Lung (tissue), 16 donors: ENCODE measurements around the gene PLA2G2D. TPM values are rescaled to one million over a fixed set of nuclear protein-coding genes. Genes with fewer than 3 reads are reported as not detected.

ENCODE experiments used
- ATAC-seq: fragments of 200-7000 bp; cut with Tn5 transposase; one replicate; pipeline ENCODE4 v1.9.1; 2020; ENCODE audit warnings: moderate number of reproducible peaks; ENCODE audit not compliant: insufficient read depth, low FRiP score
- DNase-seq, 3 donors: peaks; one replicate each; pipeline ENCODE4 v3.0.0-alpha.2; 2013 to 2017
- H3K27ac ChIP-seq, 2 donors: one replicate each; pipeline ENCODE4 v1.5.1; 2013; ENCODE audit warnings: mild to moderate bottlenecking in 2 of 2, moderate library complexity in 2 of 2, control low read depth in 1 of 2, inconsistent platforms in 1 of 2, low read depth in 1 of 2, low read length in 1 of 2
- H3K27me3 ChIP-seq, 3 donors: one replicate each; pipeline ENCODE4 v1.5.1; 2013; ENCODE audit warnings: low read length in 2 of 3; ENCODE audit not compliant: control insufficient read depth in 3 of 3, insufficient read depth in 3 of 3
- H3K36me3 ChIP-seq, 4 donors: one replicate each; pipeline ENCODE4 v1.5.1; 2013; ENCODE audit warnings: low read length in 4 of 4, mild to moderate bottlenecking in 1 of 4, moderate library complexity in 1 of 4; ENCODE audit not compliant: control insufficient read depth in 4 of 4, insufficient read depth in 4 of 4
- H3K4me1 ChIP-seq, 5 donors: one replicate each; pipeline ENCODE4 v1.5.1; 2013; ENCODE audit warnings: low read length in 5 of 5, mild to moderate bottlenecking in 2 of 5, moderate library complexity in 1 of 5; ENCODE audit not compliant: control insufficient read depth in 5 of 5, insufficient read depth in 5 of 5
- H3K4me3 ChIP-seq: one replicate; pipeline ENCODE4 v1.5.1; 2013; ENCODE audit warnings: mild to moderate bottlenecking, control low read depth, moderate library complexity
- H3K9ac ChIP-seq, 2 donors: one replicate each; pipeline ENCODE4 v1.5.1; 2013; ENCODE audit warnings: low read length in 2 of 2, control low read depth in 1 of 2; ENCODE audit not compliant: insufficient read depth in 1 of 2
- H3K9me3 ChIP-seq, 4 donors: one replicate each; pipeline ENCODE4 v1.5.1; 2013; ENCODE audit warnings: low read length in 3 of 4, mild to moderate bottlenecking in 1 of 4, moderate library complexity in 1 of 4; ENCODE audit not compliant: control insufficient read depth in 4 of 4, insufficient read depth in 3 of 4
- WGBS, 2 donors: extraction: QIAGEN DNeasy Blood & Tissue Kit; methylation state at CpG; one replicate each; pipeline ENCODE4 v1.1.7; 2013; 5-methylcytosine and 5-hydroxymethylcytosine counted together
- long read RNA-seq, 5 donors: transcript quantifications; one replicate each; lab custom pipeline, GENCODE V29; 2026
- polyA plus RNA-seq, 2 donors: library from polyadenylated mRNA; stranded (reverse); fragments of 200-250 nt; gene quantifications; one replicate each; pipeline ENCODE4 v1.2.1, GENCODE V29; 2013
- total RNA-seq, 2 donors: library from RNA; depleted of rRNA in 1 of 2; stranded (reverse); fragments of >200 nt in 1 of 2; gene quantifications; one replicate each; pipeline ENCODE4 v1.2.1, GENCODE V29; 2014 to 2021
- TF ChIP-seq, protein P1 (sequence below): IDR thresholded peaks from 2 replicates; pipeline ENCODE4 v1.5.1; 2012; ENCODE audit warnings: mild to moderate bottlenecking; ENCODE audit errors: control extremely low read depth, extremely low read depth
- donor health status: control.
- donor health status: control.
- donor health status: Bipolar disorder and iron deficiency.
- donor health status: healthy.
- donor health status: DM: yes; HTN: yes; CAD: no.

The PLA2G2D gene, protein sequence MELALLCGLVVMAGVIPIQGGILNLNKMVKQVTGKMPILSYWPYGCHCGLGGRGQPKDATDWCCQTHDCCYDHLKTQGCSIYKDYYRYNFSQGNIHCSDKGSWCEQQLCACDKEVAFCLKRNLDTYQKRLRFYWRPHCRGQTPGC
- total RNA-seq: under 1 TPM in 1 of 2 donors, not detected in 1; 0.57 TPM
- under 1 TPM; 0.06 TPM for polyA plus RNA-seq
- long read RNA-seq, donor 1: 0 reads
- long read RNA-seq, donor 2: 0 reads
- long read RNA-seq, donor 3: 0 reads
- long read RNA-seq, donor 4: 0 reads
- long read RNA-seq, donor 5: 0 reads

GRCh38 chr1:20119347-20119746 lies at the start of gene PLA2G2D:
TSS of gene PLA2G2D (minus strand) at chr1:20119536. CDS start at chr1:20119498, 38 bp downstream.
- no peak for ATAC-seq
- Histone ChIP-seq H3K4me3 (no peak within 1 kb of the TSS), H3K27ac (no peak within 1 kb of the TSS), H3K9me3 (no peaks in the 10 kb centered on the region), H3K36me3 (no peaks in the 10 kb centered on the region), H3K4me1 (peaks cover 0 to under 1% (median 0%) of the 10 kb centered on the region in 5 donors), H3K27me3 (peaks cover 0 to 15% (median 3%) of the 10 kb centered on the region in 3 donors), H3K9ac (no peak within 1 kb of the TSS)
- no peak for DNase-seq
- TF ChIP-seq, protein P1, sequence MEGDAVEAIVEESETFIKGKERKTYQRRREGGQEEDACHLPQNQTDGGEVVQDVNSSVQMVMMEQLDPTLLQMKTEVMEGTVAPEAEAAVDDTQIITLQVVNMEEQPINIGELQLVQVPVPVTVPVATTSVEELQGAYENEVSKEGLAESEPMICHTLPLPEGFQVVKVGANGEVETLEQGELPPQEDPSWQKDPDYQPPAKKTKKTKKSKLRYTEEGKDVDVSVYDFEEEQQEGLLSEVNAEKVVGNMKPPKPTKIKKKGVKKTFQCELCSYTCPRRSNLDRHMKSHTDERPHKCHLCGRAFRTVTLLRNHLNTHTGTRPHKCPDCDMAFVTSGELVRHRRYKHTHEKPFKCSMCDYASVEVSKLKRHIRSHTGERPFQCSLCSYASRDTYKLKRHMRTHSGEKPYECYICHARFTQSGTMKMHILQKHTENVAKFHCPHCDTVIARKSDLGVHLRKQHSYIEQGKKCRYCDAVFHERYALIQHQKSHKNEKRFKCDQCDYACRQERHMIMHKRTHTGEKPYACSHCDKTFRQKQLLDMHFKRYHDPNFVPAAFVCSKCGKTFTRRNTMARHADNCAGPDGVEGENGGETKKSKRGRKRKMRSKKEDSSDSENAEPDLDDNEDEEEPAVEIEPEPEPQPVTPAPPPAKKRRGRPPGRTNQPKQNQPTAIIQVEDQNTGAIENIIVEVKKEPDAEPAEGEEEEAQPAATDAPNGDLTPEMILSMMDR: no peak
- 83 to 95% methylated on average over 2 of the region's 2 CpGs for WGBS, 2 donors

- Histone ChIP-seq H3K9ac (no peak overlapping the region), H3K27ac (no peak overlapping the region), H3K9me3 (peaks cover 0 to 9% (median 0%) of the 10 kb centered on the region in 4 donors), H3K4me3 (no peak overlapping the region), H3K36me3 (no peaks in the 10 kb centered on the region), H3K27me3 (peaks cover 0 to 10% (median 0%) of the 10 kb centered on the region in 3 donors), H3K4me1 (peaks cover 0 to 9% (median 0%) of the 10 kb centered on the region in 5 donors)
- WGBS, 2 donors: 84 to 89% methylated on average over 9 of the region's 9 CpGs
- ATAC-seq: no peak
- DNase-seq: no peak
- TF ChIP-seq, protein P1: no peak
Measured at GRCh38 chr1:20168564-20169491, 49.5 kb upstream of the PLA2G2D start.

DNA sequence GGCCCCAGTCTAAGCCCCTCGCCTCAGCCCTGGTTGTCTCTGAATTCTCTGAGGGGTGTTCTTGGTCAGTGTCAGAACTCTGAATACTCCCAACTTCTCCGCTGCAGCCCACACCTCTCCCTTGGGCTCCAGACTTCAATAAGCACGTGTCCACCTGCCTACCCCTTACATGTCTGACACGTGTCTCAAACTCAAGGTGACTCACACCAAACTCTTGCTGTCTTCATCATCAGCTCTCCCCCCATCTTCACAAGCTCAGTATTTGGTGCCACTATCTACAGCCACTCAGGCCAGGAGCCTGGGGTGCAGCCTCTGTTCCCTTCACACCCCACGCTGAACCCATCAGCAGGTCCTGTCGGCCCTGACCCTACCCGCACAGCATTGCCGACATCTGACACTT lies 47.8 kb upstream of the PLA2G2D start:
- DNase-seq (no peak), ATAC-seq (no peak)
- Histone ChIP-seq H3K9me3 (peaks cover 0 to 20% (median 0%) of the 10 kb centered on the region in 4 donors), H3K27me3 (peaks cover 0 to 10% (median 0%) of the 10 kb centered on the region in 3 donors), H3K36me3 (no peaks in the 10 kb centered on the region), H3K27ac (no peak overlapping the region), H3K4me1 (peaks cover 0 to 9% (median 0%) of the 10 kb centered on the region in 5 donors), H3K4me3 (no peak overlapping the region), H3K9ac (no peak overlapping the region)
- TF ChIP-seq, protein P1: no peak
- WGBS, 2 donors: 83 to 88% methylated on average over 8 of the region's 8 CpGs
